ENCODE measurements around the gene LSMEM2.
A peak's percentile ranks its signal among the peaks of the same experiment; 100 is the strongest.

Gene LSMEM2

GRCh38 chr3:50287262-50287661 lies 8.4 kb downstream of the LSMEM2 start:
- Histone ChIP-seq H3K27ac (no peak overlapping the region), H3K36me3 (ENCODE audit: insufficient read depth, low read length) (peaks cover 14% of the 10 kb centered on the region; the same call in 1 of the 2 replicates), H3K9ac (ENCODE audit: insufficient read length) (no peak overlapping the region), H3K4me3 (no peak overlapping the region), H3K9me3 (ENCODE audit: low read depth, low read length) (no peaks in the 10 kb centered on the region)
- no peak for DNase-seq (ENCODE audit: low read depth, low spot score)
- TF ChIP-seq POLR2AphosphoS5 (IDR thresholded peaks at IDR 0.05; ENCODE audit: borderline replicate concordance, low read depth, low read length) (no peak; the same call in 1 of the 2 replicates), FOXP2 (optimal IDR thresholded peaks at IDR 0.05; ENCODE audit: control extremely low read depth, extremely low read length, insufficient read depth) (no peak), EZH2 (IDR thresholded peaks at IDR 0.05) (no peak)

- H3K9me3 ChIP-seq (ENCODE audit: low read depth, low read length), result no peaks in the 10 kb centered on the region
- no peak for TF ChIP-seq POLR2AphosphoS5 (IDR thresholded peaks at IDR 0.05; ENCODE audit: borderline replicate concordance, low read depth, low read length)
- TF ChIP-seq EZH2 (IDR thresholded peaks at IDR 0.05), result no peak
- DNase-seq (ENCODE audit: low read depth, low spot score), result no peak
- H3K27ac ChIP-seq, result no peak overlapping the region
- H3K9ac ChIP-seq (ENCODE audit: insufficient read length), result no peak overlapping the region
- peaks cover 14% of the 10 kb centered on the region; the same call in 1 of the 2 replicates for H3K36me3 ChIP-seq (ENCODE audit: insufficient read depth, low read length)
- H3K4me3 ChIP-seq, result no peak overlapping the region
Measured at GRCh38 chr3:50288387-50289007, 9.6 kb downstream of the LSMEM2 start.

- no peak overlapping the region for H3K4me3 ChIP-seq
- no peak overlapping the region for H3K27ac ChIP-seq
- H3K9ac ChIP-seq (ENCODE audit: insufficient read length), result no peak overlapping the region
- H3K9me3 ChIP-seq (ENCODE audit: low read depth, low read length), result no peaks in the 10 kb centered on the region
- DNase-seq (ENCODE audit: low read depth, low spot score), result no peak
- TF ChIP-seq EZH2 (IDR thresholded peaks at IDR 0.05), result no peak
- no peak for TF ChIP-seq FOXP2 (optimal IDR thresholded peaks at IDR 0.05; ENCODE audit: control extremely low read depth, extremely low read length, insufficient read depth)
- TF ChIP-seq POLR2AphosphoS5 (IDR thresholded peaks at IDR 0.05; ENCODE audit: borderline replicate concordance, low read depth, low read length), result no peak
- peaks cover 14% of the 10 kb centered on the region; the same call in 1 of the 2 replicates for H3K36me3 ChIP-seq (ENCODE audit: insufficient read depth, low read length)
Measured at GRCh38 chr3:50289130-50289529, 10.2 kb downstream of the LSMEM2 start.

GRCh38 chr3:50290161-50290641 lies 11.3 kb downstream of the LSMEM2 start:
- DNase-seq (ENCODE audit: low read depth, low spot score), result no peak
- peaks cover 14% of the 10 kb centered on the region; the same call in 1 of the 2 replicates for H3K36me3 ChIP-seq (ENCODE audit: insufficient read depth, low read length)
- H3K4me3 ChIP-seq, result no peak overlapping the region
- H3K27ac ChIP-seq, result no peak overlapping the region
- TF ChIP-seq FOXP2 (optimal IDR thresholded peaks at IDR 0.05; ENCODE audit: control extremely low read depth, extremely low read length, insufficient read depth) (no peak), EZH2 (IDR thresholded peaks at IDR 0.05) (no peak), POLR2AphosphoS5 (IDR thresholded peaks at IDR 0.05; ENCODE audit: borderline replicate concordance, low read depth, low read length) (no peak)
- H3K9ac ChIP-seq (ENCODE audit: insufficient read length), result no peak overlapping the region
- H3K9me3 ChIP-seq (ENCODE audit: low read depth, low read length), result no peaks in the 10 kb centered on the region

GRCh38 chr3:50292159-50293078 lies 13.5 kb downstream of the LSMEM2 start, which contains the start of gene IFRD2:
IFRD2 (minus strand) TSS chr3:50292429; CDS start chr3:50292274, 155 bp downstream.
- Histone ChIP-seq H3K36me3 (ENCODE audit: insufficient read depth, low read length) (peaks cover 14% of the 10 kb centered on the region; the same call in 1 of the 2 replicates), H3K27ac (0 out of 2 replicates have a peak within 1 kb of the TSS, but pooled peaks have one; percentile 31), H3K9ac (ENCODE audit: insufficient read length) (peak within 1 kb of the TSS; percentile 89), H3K4me3 (peak within 1 kb of the TSS; percentile 84), H3K9me3 (ENCODE audit: low read depth, low read length) (no peaks in the 10 kb centered on the region)
- DNase-seq (ENCODE audit: low read depth, low spot score), result peak; percentile 70
- TF ChIP-seq FOXP2 (optimal IDR thresholded peaks at IDR 0.05; ENCODE audit: control extremely low read depth, extremely low read length, insufficient read depth) (peak; percentile 41), POLR2AphosphoS5 (IDR thresholded peaks at IDR 0.05; ENCODE audit: borderline replicate concordance, low read depth, low read length) (peak; percentile 76; the same call in 1 of the 2 replicates), EZH2 (IDR thresholded peaks at IDR 0.05) (no peak)

- Histone ChIP-seq H3K4me3 (peak overlapping the region; percentile 84), H3K27ac (no peak overlapping the region), H3K36me3 (ENCODE audit: insufficient read depth, low read length) (peaks cover 11% of the 10 kb centered on the region; the same call in 1 of the 2 replicates), H3K9me3 (ENCODE audit: low read depth, low read length) (no peaks in the 10 kb centered on the region), H3K9ac (ENCODE audit: insufficient read length) (peak overlapping the region; percentile 67)
- TF ChIP-seq EZH2 (IDR thresholded peaks at IDR 0.05) (no peak), FOXP2 (optimal IDR thresholded peaks at IDR 0.05; ENCODE audit: control extremely low read depth, extremely low read length, insufficient read depth) (no peak), POLR2AphosphoS5 (IDR thresholded peaks at IDR 0.05; ENCODE audit: borderline replicate concordance, low read depth, low read length) (no peak)
- DNase-seq (ENCODE audit: low read depth, low spot score), result no peak
Measured at GRCh38 chr3:50293079-50293801, 14.4 kb downstream of the LSMEM2 start.

- H3K27ac ChIP-seq, result no peak overlapping the region
- TF ChIP-seq EZH2 (IDR thresholded peaks at IDR 0.05) (no peak), POLR2AphosphoS5 (IDR thresholded peaks at IDR 0.05; ENCODE audit: borderline replicate concordance, low read depth, low read length) (no peak), FOXP2 (optimal IDR thresholded peaks at IDR 0.05; ENCODE audit: control extremely low read depth, extremely low read length, insufficient read depth) (no peak)
- no peaks in the 10 kb centered on the region for H3K9me3 ChIP-seq (ENCODE audit: low read depth, low read length)
- H3K9ac ChIP-seq (ENCODE audit: insufficient read length), result no peak overlapping the region
- no peak for DNase-seq (ENCODE audit: low read depth, low spot score)
- no peak overlapping the region for H3K4me3 ChIP-seq
- H3K36me3 ChIP-seq (ENCODE audit: insufficient read depth, low read length), result peaks cover 8% of the 10 kb centered on the region; the same call in 1 of the 2 replicates
Measured at GRCh38 chr3:50294089-50294488, 15.2 kb downstream of the LSMEM2 start.

All from SK-N-MC (cell line).